Aorta (tissue), 5 donors: ENCODE data around the gene GREB1. TPM values are rescaled to one million over a fixed set of nuclear protein-coding genes. Genes with fewer than 3 reads are reported as not detected.
A peak's percentile ranks its signal among the peaks of the same experiment; 100 is the strongest.

Experiments
- ATAC-seq: fragments of 200-7000 bp; cut with Tn5 transposase; one replicate; pipeline ENCODE4 v1.9.1; 2022; ENCODE audit warnings: moderate library complexity; ENCODE audit not compliant: low FRiP score
- DNase-seq, 2 donors: peaks; one replicate each; pipeline ENCODE4 v3.0.0-alpha.2; 2020
- H3K27ac ChIP-seq, 2 donors: one replicate each; pipeline ENCODE4 v1.5.1; 2013; ENCODE audit warnings: low read length in 2 of 2, mild to moderate bottlenecking in 2 of 2, moderate library complexity in 2 of 2, control low read depth in 1 of 2, inconsistent platforms in 1 of 2, low read depth in 1 of 2
- H3K27me3 ChIP-seq, 2 donors: one replicate each; pipeline ENCODE4 v1.6.1; 2013; ENCODE audit warnings: control low read depth in 1 of 2, low read length in 1 of 2, mild to moderate bottlenecking in 1 of 2, moderate library complexity in 1 of 2; ENCODE audit not compliant: insufficient read depth in 2 of 2, control insufficient read depth in 1 of 2
- H3K36me3 ChIP-seq, 2 donors: one replicate each; pipeline ENCODE4 v1.6.1; 2013; ENCODE audit warnings: control low read depth in 1 of 2, low read length in 1 of 2, mild to moderate bottlenecking in 1 of 2; ENCODE audit not compliant: insufficient read depth in 2 of 2, control insufficient read depth in 1 of 2
- H3K4me1 ChIP-seq, 2 donors: one replicate each; pipeline ENCODE4 v1.6.1; 2013; ENCODE audit warnings: low read length in 2 of 2, control low read depth in 1 of 2, mild to moderate bottlenecking in 1 of 2, moderate library complexity in 1 of 2; ENCODE audit not compliant: insufficient read depth in 2 of 2, control insufficient read depth in 1 of 2
- H3K4me3 ChIP-seq, 2 donors: one replicate each; pipeline ENCODE4 v1.5.1; 2013; ENCODE audit warnings: low read length in 2 of 2, control low read depth in 1 of 2, mild to moderate bottlenecking in 1 of 2
- H3K9me3 ChIP-seq: one replicate; pipeline ENCODE4 v1.6.1; 2013; ENCODE audit warnings: mild to moderate bottlenecking, low read length; ENCODE audit not compliant: control insufficient read depth
- WGBS, 2 donors: extraction: QIAGEN DNeasy Blood & Tissue Kit; methylation state at CpG; one replicate each; pipeline ENCODE4 v1.1.7; 2013; 5-methylcytosine and 5-hydroxymethylcytosine counted together
- intact Hi-C, 2 donors: fragments of 100-400 bp; cut with DNase I; formaldehyde crosslinking; loops; one replicate each; pipeline versions ENCODE4 v1.14.2 to v1.15.0; 2022
- polyA plus RNA-seq, 2 donors: library from polyadenylated mRNA; stranded (reverse); fragments of 200-250 nt; gene quantifications; one replicate each; pipeline ENCODE4 v1.2.3, GENCODE V29; 2013
- total RNA-seq, 2 donors: library from RNA; stranded (reverse); fragmentation: NEBNext Ultra II Directional; extraction: Animal tissue kit (Norgen Biotek cat#: 25700); gene quantifications; one replicate each; pipeline ENCODE4 v1.2.1, GENCODE V29; 2021
- donor health status: healthy with polysubstance abuse.
- donor health status: Bipolar disorder and iron deficiency.
- donor health status: DM: no; HTN: no; CAD: no.
- donor health status: DM: no; HTN: no; CAD: no.
- donor health status: DM: yes; HTN: yes; CAD: no.

The GREB1 gene
- total and polyA plus RNA-seq, 4 donors: 0.13 to 8.6 (median 7.2) TPM; not detected in 1

- no peaks in the 10 kb centered on the region for H3K27me3 ChIP-seq
- H3K27ac ChIP-seq: no peak overlapping the region
Measured at GRCh38 chr2:11551569-11552259, 17.9 kb downstream of the GREB1 start.

GRCh38 chr2:11552260-11552638 is 18.4 kb downstream of the GREB1 start:
- H3K27ac ChIP-seq: no peak overlapping the region
- H3K4me3 ChIP-seq: no peak overlapping the region
- 82 to 83% methylated on average over 9 of the region's 9 CpGs for WGBS, 2 donors
- no peaks in the 10 kb centered on the region for H3K4me1 ChIP-seq
- intact Hi-C loops: no loop called here
- peaks cover 2% of the 10 kb centered on the region for H3K9me3 ChIP-seq
- no peaks in the 10 kb centered on the region for H3K27me3 ChIP-seq
- no peaks in the 10 kb centered on the region for H3K36me3 ChIP-seq
- DNase-seq (no peak), ATAC-seq (no peak)

More at GRCh38 chr2:11551569-11552259, 17.9 kb downstream of the GREB1 start:
- intact Hi-C loops: no loop called here
- no peak for DNase-seq
- Histone ChIP-seq H3K4me1 (no peaks in the 10 kb centered on the region), H3K4me3 (no peak overlapping the region), H3K36me3 (no peaks in the 10 kb centered on the region), H3K9me3 (peaks cover 2% of the 10 kb centered on the region)
- no peak for ATAC-seq
- WGBS, 2 donors: 81 to 84% methylated on average over 16 of the region's 16 CpGs

GRCh38 chr2:11553661-11554398 is 20.0 kb downstream of the GREB1 start:
- DNase-seq (no peak), ATAC-seq (no peak)
- WGBS, 2 donors: 50 to 54% methylated on average over 10 of the region's 10 CpGs
- Histone ChIP-seq H3K9me3 (peaks cover 2% of the 10 kb centered on the region), H3K36me3 (no peaks in the 10 kb centered on the region), H3K27me3 (no peaks in the 10 kb centered on the region), H3K4me3 (no peak overlapping the region), H3K4me1 (no peaks in the 10 kb centered on the region), H3K27ac (no peak overlapping the region)
- intact Hi-C loops: no loop called here

GRCh38 chr2:11554399-11554716 is 20.5 kb downstream of the GREB1 start:
- Histone ChIP-seq H3K27ac (no peak overlapping the region), H3K4me3 (no peak overlapping the region), H3K9me3 (peaks cover 2% of the 10 kb centered on the region), H3K27me3 (no peaks in the 10 kb centered on the region), H3K36me3 (no peaks in the 10 kb centered on the region), H3K4me1 (no peaks in the 10 kb centered on the region)
- 48 to 49% methylated on average over 4 of the region's 4 CpGs for WGBS, 2 donors
- no peak for ATAC-seq
- intact Hi-C loops: no loop called here
- no peak for DNase-seq

- no peak overlapping the region for H3K27ac ChIP-seq
- H3K27me3 ChIP-seq: no peaks in the 10 kb centered on the region
- no peaks in the 10 kb centered on the region for H3K36me3 ChIP-seq
- DNase-seq: peak in 1 of 2 donors; percentile 31
- no peak overlapping the region for H3K4me3 ChIP-seq
- no peak for ATAC-seq
- intact Hi-C loops: no loop called here
- H3K9me3 ChIP-seq: peaks cover 2% of the 10 kb centered on the region
- no peaks in the 10 kb centered on the region for H3K4me1 ChIP-seq
- 58 to 61% methylated on average over 20 of the region's 20 CpGs for WGBS, 2 donors
Measured at GRCh38 chr2:11556101-11556806, 22.4 kb downstream of the GREB1 start.

GRCh38 chr2:11558214-11558886 is 24.5 kb downstream of the GREB1 start:
- 43 to 56% methylated on average over 9 to 10 of the region's 10 CpGs for WGBS, 2 donors
- intact Hi-C loops: no loop called here
- peak in 1 of 2 donors; percentile 22 for DNase-seq
- Histone ChIP-seq H3K9me3 (peaks cover 2% of the 10 kb centered on the region), H3K27me3 (no peaks in the 10 kb centered on the region), H3K4me1 (no peaks in the 10 kb centered on the region), H3K4me3 (no peak overlapping the region), H3K36me3 (no peaks in the 10 kb centered on the region), H3K27ac (no peak overlapping the region)
- ATAC-seq: no peak

GRCh38 chr2:11559066-11559785 is 25.4 kb downstream of the GREB1 start:
- Histone ChIP-seq H3K36me3 (no peaks in the 10 kb centered on the region), H3K27me3 (no peaks in the 10 kb centered on the region), H3K9me3 (peaks cover 2% of the 10 kb centered on the region), H3K4me1 (no peaks in the 10 kb centered on the region), H3K27ac (no peak overlapping the region), H3K4me3 (no peak overlapping the region)
- ATAC-seq (no peak), DNase-seq (peak in 1 of 2 donors; percentile 52)
- WGBS, 2 donors: 75 to 77% methylated on average over 18 of the region's 18 CpGs
- intact Hi-C loops: no loop called here

- H3K27ac ChIP-seq: no peak overlapping the region
- peaks cover 2% of the 10 kb centered on the region for H3K9me3 ChIP-seq
- no peak for DNase-seq
- no peaks in the 10 kb centered on the region for H3K27me3 ChIP-seq
- no peak overlapping the region for H3K4me3 ChIP-seq
- WGBS, 2 donors: 65 to 70% methylated on average over 7 of the region's 7 CpGs
- H3K36me3 ChIP-seq: no peaks in the 10 kb centered on the region
- H3K4me1 ChIP-seq: no peaks in the 10 kb centered on the region
- ATAC-seq: no peak
- intact Hi-C loops: no loop called here
Measured at GRCh38 chr2:11559786-11560155, 25.9 kb downstream of the GREB1 start.
